ENCODE data around the gene SLC12A8. TPM values are rescaled to one million over a fixed set of nuclear protein-coding genes. Genes with fewer than 3 reads are reported as not detected.

Gene SLC12A8
- polyA plus RNA-seq, 1 of the 3 experiments (the other 2 are of a cell fraction) = 7.5 TPM

DNA sequence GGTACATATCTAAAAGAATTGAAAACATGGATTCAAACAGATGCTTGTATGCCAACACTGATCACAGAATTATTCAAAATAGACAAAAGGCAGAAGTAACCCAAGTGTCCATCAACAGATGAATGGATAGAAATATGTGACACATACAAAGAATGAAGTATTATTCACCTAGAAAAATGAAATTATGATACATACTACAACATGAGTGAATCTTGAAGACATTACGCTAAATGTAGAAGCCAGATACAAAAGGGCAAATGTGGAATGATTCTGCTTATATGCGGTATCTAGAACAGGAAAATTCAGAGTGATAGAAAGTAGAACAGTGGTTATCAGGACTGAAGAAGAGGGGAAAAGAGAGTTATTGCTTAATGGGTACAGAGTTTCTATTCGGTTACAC lies 26.2 kb upstream of the SLC12A8 start:
- Histone ChIP-seq H3K36me3 (replicated peaks in 1 of 2; ENCODE audit: control insufficient read depth in 1 of 2, insufficient read depth in 2 of 2, low read length in 1 of 2) (peaks cover 0 to 27% of the 10 kb centered on the region in 2 experiments), H3K9me2 (no peaks in the 10 kb centered on the region), H3K4me2 (no peak overlapping the region), H4K20me1 (ENCODE audit: insufficient read depth) (no peaks in the 10 kb centered on the region), H3K4me1 (ENCODE audit: control insufficient read depth in 1 of 2, insufficient read depth in 2 of 2, low read depth in 1 of 2, low read length in 1 of 2) (no peaks in the 10 kb centered on the region), H3K27ac (ENCODE audit: low read depth in 2 of 2, low read length in 1 of 2) (no peak overlapping the region), H3K9ac (no peak overlapping the region), H3K9me3 (no peaks in the 10 kb centered on the region), H3F3A (replicated peaks; ENCODE audit: insufficient read depth) (peaks cover 6% of the 10 kb centered on the region), H3K27me3 (ENCODE audit: insufficient read depth) (no peaks in the 10 kb centered on the region), H2AFZ (ENCODE audit: low read depth) (no peak overlapping the region), H3K79me2 (ENCODE audit: insufficient read depth) (no peaks in the 10 kb centered on the region), H3K4me3 (ENCODE audit: low read depth in 2 of 2, low read length in 1 of 2) (no peak overlapping the region)
- DNase-seq = no peak
- CTCF ChIA-PET = no interaction called here
- POLR2A ChIA-PET = no interaction called here
- 96% methylated on average over 3 of the region's 3 CpGs for WGBS (ENCODE audit: low lambda C conversion rate)
- TF ChIP-seq FOXM1 (IDR thresholded peaks at IDR 0.05; ENCODE audit: low read depth) (no peak), RFX5 (IDR thresholded peaks at IDR 0.05; ENCODE audit: low read length) (no peak), NRF1 (IDR thresholded peaks at IDR 0.05; ENCODE audit: low read depth, low read length) (no peak), MXI1 (IDR thresholded peaks at IDR 0.05; ENCODE audit: low read depth, low read length) (no peak), FOXJ3 (CRISPR knock-in tag; IDR thresholded peaks at IDR 0.05) (no peak), RXRA (IDR thresholded peaks at IDR 0.05; ENCODE audit: borderline replicate concordance, low read depth) (no peak), EP300 (IDR thresholded peaks at IDR 0.05; ENCODE audit: borderline replicate concordance in 1 of 2, low read depth in 1 of 2, low read length in 1 of 2) (no peak), TCF12 (IDR thresholded peaks at IDR 0.05) (no peak), ELF1 (IDR thresholded peaks at IDR 0.05) (no peak), CHD2 (IDR thresholded peaks at IDR 0.05; ENCODE audit: low read length, partially characterized antibody) (no peak)
- TF ChIP-seq, protein P1, sequence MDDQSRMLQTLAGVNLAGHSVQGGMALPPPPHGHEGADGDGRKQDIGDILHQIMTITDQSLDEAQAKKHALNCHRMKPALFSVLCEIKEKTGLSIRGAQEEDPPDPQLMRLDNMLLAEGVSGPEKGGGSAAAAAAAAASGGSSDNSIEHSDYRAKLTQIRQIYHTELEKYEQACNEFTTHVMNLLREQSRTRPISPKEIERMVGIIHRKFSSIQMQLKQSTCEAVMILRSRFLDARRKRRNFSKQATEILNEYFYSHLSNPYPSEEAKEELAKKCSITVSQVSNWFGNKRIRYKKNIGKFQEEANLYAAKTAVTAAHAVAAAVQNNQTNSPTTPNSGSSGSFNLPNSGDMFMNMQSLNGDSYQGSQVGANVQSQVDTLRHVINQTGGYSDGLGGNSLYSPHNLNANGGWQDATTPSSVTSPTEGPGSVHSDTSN (IDR thresholded peaks at IDR 0.05) = no peak
- TF ChIP-seq, protein P2, sequence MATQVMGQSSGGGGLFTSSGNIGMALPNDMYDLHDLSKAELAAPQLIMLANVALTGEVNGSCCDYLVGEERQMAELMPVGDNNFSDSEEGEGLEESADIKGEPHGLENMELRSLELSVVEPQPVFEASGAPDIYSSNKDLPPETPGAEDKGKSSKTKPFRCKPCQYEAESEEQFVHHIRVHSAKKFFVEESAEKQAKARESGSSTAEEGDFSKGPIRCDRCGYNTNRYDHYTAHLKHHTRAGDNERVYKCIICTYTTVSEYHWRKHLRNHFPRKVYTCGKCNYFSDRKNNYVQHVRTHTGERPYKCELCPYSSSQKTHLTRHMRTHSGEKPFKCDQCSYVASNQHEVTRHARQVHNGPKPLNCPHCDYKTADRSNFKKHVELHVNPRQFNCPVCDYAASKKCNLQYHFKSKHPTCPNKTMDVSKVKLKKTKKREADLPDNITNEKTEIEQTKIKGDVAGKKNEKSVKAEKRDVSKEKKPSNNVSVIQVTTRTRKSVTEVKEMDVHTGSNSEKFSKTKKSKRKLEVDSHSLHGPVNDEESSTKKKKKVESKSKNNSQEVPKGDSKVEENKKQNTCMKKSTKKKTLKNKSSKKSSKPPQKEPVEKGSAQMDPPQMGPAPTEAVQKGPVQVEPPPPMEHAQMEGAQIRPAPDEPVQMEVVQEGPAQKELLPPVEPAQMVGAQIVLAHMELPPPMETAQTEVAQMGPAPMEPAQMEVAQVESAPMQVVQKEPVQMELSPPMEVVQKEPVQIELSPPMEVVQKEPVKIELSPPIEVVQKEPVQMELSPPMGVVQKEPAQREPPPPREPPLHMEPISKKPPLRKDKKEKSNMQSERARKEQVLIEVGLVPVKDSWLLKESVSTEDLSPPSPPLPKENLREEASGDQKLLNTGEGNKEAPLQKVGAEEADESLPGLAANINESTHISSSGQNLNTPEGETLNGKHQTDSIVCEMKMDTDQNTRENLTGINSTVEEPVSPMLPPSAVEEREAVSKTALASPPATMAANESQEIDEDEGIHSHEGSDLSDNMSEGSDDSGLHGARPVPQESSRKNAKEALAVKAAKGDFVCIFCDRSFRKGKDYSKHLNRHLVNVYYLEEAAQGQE (IDR thresholded peaks at IDR 0.05; ENCODE audit: low read depth, low read length) = no peak

- H3K9ac ChIP-seq = no peak overlapping the region
- H3K4me3 ChIP-seq (ENCODE audit: low read depth in 2 of 2, low read length in 1 of 2) = no peak overlapping the region
- no peaks in the 10 kb centered on the region for H3K79me2 ChIP-seq (ENCODE audit: insufficient read depth)
- no peak overlapping the region for H2AFZ ChIP-seq (ENCODE audit: low read depth)
- H4K20me1 ChIP-seq (ENCODE audit: insufficient read depth) = no peaks in the 10 kb centered on the region
- peaks cover 23% of the 10 kb centered on the region for H3F3A ChIP-seq (replicated peaks; ENCODE audit: insufficient read depth)
- H3K4me2 ChIP-seq = no peak overlapping the region
- H3K9me3 ChIP-seq = no peaks in the 10 kb centered on the region
- H3K36me3 ChIP-seq (replicated peaks in 1 of 2; ENCODE audit: control insufficient read depth in 1 of 2, insufficient read depth in 2 of 2, low read length in 1 of 2) = peaks cover 20 to 30% of the 10 kb centered on the region in 2 experiments
- H3K4me1 ChIP-seq (ENCODE audit: control insufficient read depth in 1 of 2, insufficient read depth in 2 of 2, low read depth in 1 of 2, low read length in 1 of 2) = peaks cover 0 to 6% of the 10 kb centered on the region in 2 experiments; a peak in 2 of 4 replicates
- no peaks in the 10 kb centered on the region for H3K9me2 ChIP-seq
- H3K27ac ChIP-seq (ENCODE audit: low read depth in 2 of 2, low read length in 1 of 2) = no peak overlapping the region
- CTCF ChIA-PET = no interaction called here
- no peaks in the 10 kb centered on the region for H3K27me3 ChIP-seq (ENCODE audit: insufficient read depth)
- 97% methylated on average over 6 of the region's 6 CpGs for WGBS (ENCODE audit: low lambda C conversion rate)
- POLR2A ChIA-PET = no interaction called here
- DNase-seq = no peak
- TF ChIP-seq RXRA (IDR thresholded peaks at IDR 0.05; ENCODE audit: borderline replicate concordance, low read depth) = no peak
- TF ChIP-seq GABPA (IDR thresholded peaks at IDR 0.05; ENCODE audit: low read depth) = no peak
- TF ChIP-seq NRF1 (IDR thresholded peaks at IDR 0.05; ENCODE audit: low read depth, low read length) = no peak
- no peak for TF ChIP-seq TEAD4 (IDR thresholded peaks at IDR 0.05; ENCODE audit: borderline replicate concordance, insufficient read depth)
- no peak for TF ChIP-seq JUND (IDR thresholded peaks at IDR 0.05)
- TF ChIP-seq USF1 (IDR thresholded peaks at IDR 0.05; ENCODE audit: borderline replicate concordance, low read depth) = no peak
- TF ChIP-seq, protein P2 (IDR thresholded peaks at IDR 0.05; ENCODE audit: low read depth, low read length) = no peak
- TF ChIP-seq IRF3 (IDR thresholded peaks at IDR 0.05; ENCODE audit: low read depth, low read length) = no peak
Observed at GRCh38 chr3:125236331-125236903, 23.9 kb upstream of the SLC12A8 start.

Measured in SK-N-SH (cell line).